Transverse colon (tissue), 4 donors: ENCODE results near the gene HOXA6. TPM values are rescaled to one million over a fixed set of nuclear protein-coding genes. Genes with fewer than 3 reads are reported as not detected.

Source experiments
- DNase-seq: peaks from one replicate; pipeline ENCODE4 v3.0.0-alpha.2; 2019
- H3K27ac ChIP-seq, 4 donors: fragments of 200-600 bp; sonication (generic); 2 replicates each; pipeline ENCODE4 v1.5.1; 2016 to 2018; ENCODE audit warnings: inconsistent platforms in 4 of 4
- H3K27me3 ChIP-seq: fragments of 200-600 bp; sonication (generic); 2 replicates; pipeline ENCODE4 v1.5.1; 2017; ENCODE audit warnings: inconsistent platforms
- H3K36me3 ChIP-seq, 4 donors: fragments of 200-600 bp; sonication (generic); 2 replicates each; pipeline ENCODE4 v1.5.1; 2017 to 2019; ENCODE audit warnings: inconsistent platforms in 4 of 4
- H3K4me1 ChIP-seq, 4 donors: fragments of 200-600 bp; sonication (generic); 2 replicates each; pipeline ENCODE4 v1.5.1; 2017 to 2020; ENCODE audit warnings: inconsistent platforms in 4 of 4
- H3K4me3 ChIP-seq, 4 donors: fragments of 200-600 bp; sonication (generic); 1 replicate in 1 of 4; 2 replicates in 3 of 4; pipeline versions ENCODE4 v1.5.1 to v1.6.1; 2017 to 2019; ENCODE audit warnings: inconsistent platforms in 4 of 4
- H3K9me3 ChIP-seq, 2 donors: fragments of 200-600 bp; sonication (generic); 2 replicates each; pipeline ENCODE4 v1.5.1; 2017 to 2019; ENCODE audit warnings: inconsistent platforms in 2 of 2
- EP300 ChIP-seq: sonication (generic); formaldehyde crosslinking; IDR thresholded peaks from one replicate; pipeline ENCODE4 v1.6.1; 2017; ENCODE audit warnings: antibody characterized with exemption, low read depth
- POLR2A ChIP-seq: fragments of 450-650 bp; IDR thresholded peaks from one replicate; pipeline ENCODE4 v1.6.1; 2016; ENCODE audit warnings: antibody characterized with exemption, mild to moderate bottlenecking, moderate library complexity
- POLR2AphosphoS5 ChIP-seq, 3 donors: sonication (generic); formaldehyde crosslinking; IDR thresholded peaks; one replicate each; pipeline ENCODE4 v1.6.1; 2016; ENCODE audit warnings: antibody characterized with exemption in 3 of 3
- WGBS, 2 donors: methylation state at CpG; one replicate each; pipeline ENCODE4 v1.1.5; 2018; ENCODE audit warnings: low coverage in 1 of 2; 5-methylcytosine and 5-hydroxymethylcytosine counted together
- in situ Hi-C, 4 donors: fragments of 200-750 bp; cut with MboI; loops; one replicate each; pipeline versions ENCODE4 v1.15.0 to v1.15.1; 2017; ENCODE audit warnings: low sequenced_read_pairs in 3 of 4, low pct_ligation_motif_present in 1 of 4, low pct_unique_long_range_greater_than_20kb in 1 of 4
- intact Hi-C: fragments of 100-400 bp; cut with DNase I; formaldehyde crosslinking; loops from one replicate; pipeline ENCODE4 v1.15.1; 2023; ENCODE audit warnings: low total_unique reads
- total RNA-seq, 4 donors: library from RNA; depleted of rRNA; stranded (reverse); fragments of >200 nt; gene quantifications; one replicate each; pipeline ENCODE4 v1.1.0, GENCODE V29; 2016
- TF ChIP-seq, protein P1 (sequence below), 5 experiments: fragments of 200-600 bp in 3 of 5; fragments of 450-650 bp in 2 of 5; sonication (generic) in 3 of 5; IDR thresholded peaks; 1 replicate in 2 of 5; 2 replicates in 3 of 5; pipeline ENCODE4 v1.5.1; 2016 to 2017; ENCODE audit warnings: antibody characterized with exemption in 5 of 5, inconsistent platforms in 3 of 5, mild to moderate bottlenecking in 2 of 5, moderate library complexity in 1 of 5

The HOXA6 gene
- total RNA-seq, 4 donors from 2014 or later = 12.9 to 27.8 (median 17.3) TPM

- no peaks in the 10 kb centered on the region for H3K9me3 ChIP-seq
- peak; percentile 63 for DNase-seq
- peak within 1 kb of the TSS; percentile 95 to 99 (median 98) for H3K27ac ChIP-seq
- 0 to 7% methylated on average over 1 to 34 of the region's 82 CpGs for WGBS, 2 donors
- H3K4me3 ChIP-seq = peak within 1 kb of the TSS; percentile 58 to 67 (median 60)
- TF ChIP-seq POLR2AphosphoS5 (IDR thresholded peaks at IDR 0.05) (peak in 1 of 3 donors; percentile 19), POLR2A (peak; percentile 58), EP300 (no peak)
- TF ChIP-seq, protein P1, sequence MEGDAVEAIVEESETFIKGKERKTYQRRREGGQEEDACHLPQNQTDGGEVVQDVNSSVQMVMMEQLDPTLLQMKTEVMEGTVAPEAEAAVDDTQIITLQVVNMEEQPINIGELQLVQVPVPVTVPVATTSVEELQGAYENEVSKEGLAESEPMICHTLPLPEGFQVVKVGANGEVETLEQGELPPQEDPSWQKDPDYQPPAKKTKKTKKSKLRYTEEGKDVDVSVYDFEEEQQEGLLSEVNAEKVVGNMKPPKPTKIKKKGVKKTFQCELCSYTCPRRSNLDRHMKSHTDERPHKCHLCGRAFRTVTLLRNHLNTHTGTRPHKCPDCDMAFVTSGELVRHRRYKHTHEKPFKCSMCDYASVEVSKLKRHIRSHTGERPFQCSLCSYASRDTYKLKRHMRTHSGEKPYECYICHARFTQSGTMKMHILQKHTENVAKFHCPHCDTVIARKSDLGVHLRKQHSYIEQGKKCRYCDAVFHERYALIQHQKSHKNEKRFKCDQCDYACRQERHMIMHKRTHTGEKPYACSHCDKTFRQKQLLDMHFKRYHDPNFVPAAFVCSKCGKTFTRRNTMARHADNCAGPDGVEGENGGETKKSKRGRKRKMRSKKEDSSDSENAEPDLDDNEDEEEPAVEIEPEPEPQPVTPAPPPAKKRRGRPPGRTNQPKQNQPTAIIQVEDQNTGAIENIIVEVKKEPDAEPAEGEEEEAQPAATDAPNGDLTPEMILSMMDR (IDR thresholded peaks at IDR 0.05) = peak in 1 of 5 experiments; percentile 8
- intact Hi-C loops (no loop called here), in situ Hi-C loops (loop anchor here in 3 of 4 donors (25.0 kb wide), 3 partner anchors 812 to 1312 kb away; no protein-coding TSS in a partner anchor)
- no peaks in the 10 kb centered on the region for H3K36me3 ChIP-seq
- peaks cover 0 to 33% (median 30%) of the 10 kb centered on the region in 4 donors for H3K4me1 ChIP-seq
- H3K27me3 ChIP-seq = peaks cover 49% of the 10 kb centered on the region
Measured at GRCh38 chr7:27173956-27174873, 26.6 kb upstream of the HOXA6 start, which contains the start of gene HOXA10. Gene HOXA10 (minus strand): TSS chr7:27174320. CDS start chr7:27174306, 14 bp downstream.

- peak overlapping the region; percentile 58 to 67 (median 60) for H3K4me3 ChIP-seq
- H3K27ac ChIP-seq = peak overlapping the region; percentile 95 to 99 (median 98)
- peak; percentile 34 for DNase-seq
- WGBS, 2 donors = 1% methylated on average over 32 of the region's 59 CpGs; no CpG with 5 or more reads in 1 of the 2 donors
- intact Hi-C loops (no loop called here), in situ Hi-C loops (loop anchor here in 3 of 4 donors (25.0 kb wide), 3 partner anchors 811 to 1311 kb away; no protein-coding TSS in a partner anchor)
- TF ChIP-seq EP300 (no peak), POLR2AphosphoS5 (IDR thresholded peaks at IDR 0.05) (no peak), POLR2A (no peak)
- TF ChIP-seq, protein P1 (IDR thresholded peaks at IDR 0.05) = no peak
- H3K36me3 ChIP-seq = no peaks in the 10 kb centered on the region
- H3K27me3 ChIP-seq = peaks cover 51% of the 10 kb centered on the region
- peaks cover 0 to 35% (median 30%) of the 10 kb centered on the region in 4 donors for H3K4me1 ChIP-seq
- no peaks in the 10 kb centered on the region for H3K9me3 ChIP-seq
Measured at GRCh38 chr7:27173511-27173955, 26.0 kb upstream of the HOXA6 start.

- Histone ChIP-seq H3K4me3 (peak overlapping the region; percentile 58 to 67 (median 60)), H3K9me3 (no peaks in the 10 kb centered on the region), H3K27ac (peak overlapping the region; percentile 95 to 99 (median 98)), H3K27me3 (peaks cover 51% of the 10 kb centered on the region), H3K36me3 (no peaks in the 10 kb centered on the region), H3K4me1 (peaks cover 0 to 35% (median 32%) of the 10 kb centered on the region in 4 donors)
- no peak for TF ChIP-seq EP300
- peak; percentile 60 for TF ChIP-seq POLR2A
- peak; percentile 76 to 88 (median 84) for TF ChIP-seq POLR2AphosphoS5 (IDR thresholded peaks at IDR 0.05)
- in situ Hi-C loops = loop anchor here in 3 of 4 donors (25.0 kb wide), 3 partner anchors 811 to 1311 kb away; no protein-coding TSS in a partner anchor
- peak; percentile 80 for DNase-seq
- WGBS, 2 donors = 2 to 4% methylated on average over 5 to 55 of the region's 58 CpGs
- intact Hi-C loops = no loop called here
Measured at GRCh38 chr7:27172823-27173510, 25.4 kb upstream of the HOXA6 start.

DNA sequence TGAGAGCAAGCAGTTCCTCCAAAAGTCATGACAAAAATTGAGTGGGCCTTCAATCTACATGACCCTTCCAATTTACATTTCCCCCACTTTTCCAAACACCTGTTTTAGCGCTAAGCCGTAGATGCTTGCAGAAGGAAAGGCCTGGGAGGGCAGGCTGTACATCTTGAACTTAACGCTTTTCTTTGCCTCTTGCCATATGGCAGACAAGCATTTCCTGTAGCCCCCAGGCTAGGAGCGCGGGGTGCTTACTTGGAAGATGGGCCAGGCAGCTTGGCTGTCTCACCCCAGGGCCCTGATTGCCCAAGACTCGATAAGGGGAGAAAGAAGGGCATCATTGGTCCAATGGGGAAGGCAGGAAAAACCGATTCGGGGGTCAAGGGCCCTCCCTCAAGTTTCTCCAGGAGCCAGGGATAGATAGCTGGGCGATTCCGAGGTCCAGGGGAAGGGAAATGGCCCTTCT is 24.8 kb upstream of the HOXA6 start:
- Histone ChIP-seq H3K4me3 (peak overlapping the region; percentile 58 to 67 (median 60)), H3K36me3 (no peaks in the 10 kb centered on the region), H3K4me1 (peaks cover 0 to 37% (median 34%) of the 10 kb centered on the region in 4 donors), H3K27ac (peak overlapping the region; percentile 95 to 99 (median 98)), H3K27me3 (peaks cover 51% of the 10 kb centered on the region), H3K9me3 (no peaks in the 10 kb centered on the region)
- no peak for TF ChIP-seq POLR2A
- in situ Hi-C loops (loop anchor here in 3 of 4 donors (25.0 kb wide), 3 partner anchors 810 to 1310 kb away; no protein-coding TSS in a partner anchor), intact Hi-C loops (no loop called here)
- WGBS, 2 donors = 0 to 7% methylated on average over 3 to 10 of the region's 10 CpGs
- DNase-seq = peak; percentile 22
